GM12873 (cell line): ENCODE data around the gene TMEM266.
A peak's percentile ranks its signal among the peaks of the same experiment; 100 is the strongest.

ENCODE experiments used
- CTCF ChIP-seq: IDR thresholded peaks from 2 replicates; pipeline ENCODE4 v1.5.1; 2012; ENCODE audit warnings: low read depth, mild to moderate bottlenecking, moderate library complexity, low read length, control low read depth; ENCODE audit not compliant: insufficient read depth; ENCODE audit errors: missing control alignments

TMEM266 gene

GRCh38 chr15:76035593-76035992 lies 24.2 kb upstream of the TMEM266 start:
- TF ChIP-seq CTCF: no peak

GRCh38 chr15:76038512-76038911 lies 21.3 kb upstream of the TMEM266 start:
- TF ChIP-seq CTCF: no peak

GRCh38 chr15:76056931-76057330 lies 2.9 kb upstream of the TMEM266 start:
- TF ChIP-seq CTCF: no peak

GRCh38 chr15:76057332-76058000 lies 2.3 kb upstream of the TMEM266 start:
- TF ChIP-seq CTCF: peak; percentile 70

GRCh38 chr15:76058714-76059319 lies 968 bp upstream of the TMEM266 start:
- TF ChIP-seq CTCF: peak; percentile 40

GRCh38 chr15:76060118-76060989 lies 569 bp downstream of the TMEM266 start:
- no peak for TF ChIP-seq CTCF

GRCh38 chr15:76061700-76062099 lies 1.9 kb downstream of the TMEM266 start:
- no peak for TF ChIP-seq CTCF
